Keratinocyte (primary cell): ENCODE data around the gene ADGRG2. TPM values are rescaled to one million over a fixed set of nuclear protein-coding genes. Genes with fewer than 3 reads are reported as not detected.

Experiments
- DNase-seq: peaks from one replicate; pipeline ENCODE4 v3.0.0-alpha.2; 2011; ENCODE audit warnings: low read depth, missing footprints, low spot score
- FAIRE-seq: peaks from 2 replicates; lab custom pipeline; 2011; peaks lifted over from hg19 to GRCh38; lab: Jason Lieb, UNC
- H2AFZ ChIP-seq: 2 replicates; pipeline ENCODE4 v1.6.0; 2012; ENCODE audit warnings: low read length, control low read depth, inconsistent platforms; ENCODE audit not compliant: control insufficient read depth
- H3K27ac ChIP-seq: 2 replicates; pipeline ENCODE4 v1.5.1; 2011; ENCODE audit warnings: low read length; ENCODE audit not compliant: control insufficient read depth, insufficient read depth
- H3K27me3 ChIP-seq: 3 replicates; pipeline ENCODE4 v1.6.0; 2011; ENCODE audit warnings: low read length; ENCODE audit not compliant: control insufficient read depth, insufficient read depth; ENCODE audit errors: extremely low read depth
- H3K36me3 ChIP-seq, 2 experiments: 2 replicates in 1 of 2; 3 replicates in 1 of 2; pipeline ENCODE4 v1.5.1; 2011; ENCODE audit warnings: low read length in 2 of 2, mild to moderate bottlenecking in 1 of 2; ENCODE audit not compliant: control insufficient read depth in 2 of 2, insufficient read depth in 2 of 2; ENCODE audit errors: extremely low read depth in 1 of 2
- H3K4me1 ChIP-seq: 3 replicates; pipeline ENCODE4 v1.5.1; 2011; ENCODE audit warnings: low read length; ENCODE audit not compliant: control insufficient read depth, insufficient read depth; ENCODE audit errors: extremely low read depth
- H3K4me2 ChIP-seq: 3 replicates; pipeline ENCODE4 v1.6.0; 2011; ENCODE audit warnings: low read depth, low read length; ENCODE audit not compliant: control insufficient read depth, insufficient read depth; ENCODE audit errors: extremely low read depth
- H3K4me3 ChIP-seq, 3 experiments: fragments of 200-600 bp in 1 of 3; sonication (generic) in 1 of 3; 2 replicates in 2 of 3; 3 replicates in 1 of 3; pipeline ENCODE4 v1.5.1; 2011 to 2016; ENCODE audit warnings: low read length in 3 of 3, mild to moderate bottlenecking in 3 of 3, control low read depth in 2 of 3, inconsistent platforms in 1 of 3, low read depth in 1 of 3, mixed read lengths in 1 of 3, mixed run types in 1 of 3, moderate library complexity in 1 of 3; ENCODE audit not compliant: control insufficient read depth in 2 of 3, insufficient read depth in 2 of 3; ENCODE audit errors: extremely low read depth in 1 of 3
- H3K79me2 ChIP-seq: 2 replicates; pipeline ENCODE4 v1.6.0; 2012; ENCODE audit warnings: low read length; ENCODE audit not compliant: control insufficient read depth, insufficient read depth
- H3K9ac ChIP-seq: 3 replicates; pipeline ENCODE4 v1.6.0; 2011; ENCODE audit warnings: low read length; ENCODE audit not compliant: control insufficient read depth, insufficient read depth; ENCODE audit errors: extremely low read depth
- H3K9me1 ChIP-seq: 3 replicates; pipeline ENCODE4 v1.6.0; 2011; ENCODE audit warnings: low read length; ENCODE audit not compliant: control insufficient read depth, insufficient read depth; ENCODE audit errors: extremely low read depth
- H3K9me3 ChIP-seq: 2 replicates; pipeline ENCODE4 v1.5.1; 2012; ENCODE audit warnings: low read depth, low read length; ENCODE audit not compliant: control insufficient read depth
- H4K20me1 ChIP-seq: 3 replicates; pipeline ENCODE4 v1.6.0; 2011; ENCODE audit warnings: low read length; ENCODE audit not compliant: control insufficient read depth, insufficient read depth; ENCODE audit errors: extremely low read depth
- CTCF ChIP-seq, 3 experiments: IDR thresholded peaks in 1 of 3; conservative IDR thresholded peaks in 1 of 3; optimal IDR thresholded peaks in 1 of 3; 2 replicates in 2 of 3; 3 replicates in 1 of 3; pipeline versions ENCODE3 to v1.5.1; 2011; ENCODE audit warnings: low read length in 3 of 3, mild to moderate bottlenecking in 3 of 3, moderate library complexity in 2 of 3, control low read depth in 1 of 3, inconsistent platforms in 1 of 3; ENCODE audit not compliant: insufficient read depth in 2 of 3; ENCODE audit errors: extremely low read depth in 1 of 3
- EZH2 ChIP-seq: IDR thresholded peaks from one replicate; pipeline ENCODE4 v1.6.1; 2012; ENCODE audit warnings: inconsistent platforms, mild to moderate bottlenecking, low read length, moderate library complexity
- dilution Hi-C: fragments of 300-500 bp; cut with MboI; formaldehyde crosslinking; loops from one replicate; pipeline ENCODE4 v1.7.0; 2020; ENCODE audit warnings: low sequenced_read_pairs; ENCODE audit not compliant: extremely low pct_ligation_motif_present
- polyA plus RNA-seq, 5 experiments: library from polyadenylated mRNA; depleted of rRNA in 3 of 5; stranded (reverse) in 3 of 5; stranded (forward) in 1 of 5; unstranded in 1 of 5; fragments of >200 nt; gene quantifications; 1 replicate in 1 of 5; 2 replicates in 3 of 5; 3 replicates in 1 of 5; pipeline versions ENCODE4 v1.2.1 to v1.2.3, GENCODE V29; 2011 to 2012; ENCODE audit warnings: missing spikeins in 2 of 5, low read depth in 1 of 5, low replicate concordance in 1 of 5

ADGRG2 gene
- polyA plus RNA-seq, 1 donor (not counting 4 experiments of a cell fraction or from before 2014, with no cell fraction given): 0.20 TPM

DNA sequence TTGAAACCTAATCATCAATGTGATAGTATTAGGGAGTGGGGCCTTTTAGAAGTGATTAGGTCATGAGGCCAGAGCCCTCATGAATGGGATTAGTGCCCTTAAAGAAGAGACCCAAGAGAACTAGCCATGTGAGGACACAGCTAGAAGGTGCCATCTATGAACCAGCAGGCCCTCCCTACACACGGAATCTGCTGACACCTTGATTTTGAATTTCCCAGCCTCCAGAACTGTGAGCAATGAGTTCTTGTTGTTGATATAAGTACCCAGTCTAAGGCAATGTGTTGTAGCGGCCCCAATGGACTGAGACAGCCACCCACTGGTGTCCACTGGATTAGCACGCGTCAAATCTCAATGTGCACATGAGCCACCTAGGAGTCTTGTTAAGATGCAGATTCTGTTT is 8.4 kb upstream of the ADGRG2 start:
- no peaks in the 10 kb centered on the region for H3K9me3 ChIP-seq
- no peak overlapping the region for H3K27ac ChIP-seq
- no peak overlapping the region for H3K9ac ChIP-seq
- no peaks in the 10 kb centered on the region for H3K9me1 ChIP-seq
- H3K4me2 ChIP-seq: no peak overlapping the region
- TF ChIP-seq EZH2: no peak
- no peak for TF ChIP-seq CTCF (optimal IDR thresholded peaks at IDR 0.05 in 1 of 3, IDR thresholded peaks at IDR 0.05 in 1 of 3, conservative IDR thresholded peaks at IDR 0.05 in 1 of 3; ENCODE audit: extremely low read depth in 1 of 3, insufficient read depth in 2 of 3, low read length in 3 of 3)
- no peaks in the 10 kb centered on the region for H4K20me1 ChIP-seq
- no peaks in the 10 kb centered on the region for H3K36me3 ChIP-seq
- no peak for FAIRE-seq
- H2AFZ ChIP-seq: no peak overlapping the region
- dilution Hi-C loops: no loop called here
- H3K4me1 ChIP-seq: no peaks in the 10 kb centered on the region
- DNase-seq: no peak
- H3K79me2 ChIP-seq: no peaks in the 10 kb centered on the region
- H3K4me3 ChIP-seq: no peak overlapping the region
- H3K27me3 ChIP-seq: no peaks in the 10 kb centered on the region

- H2AFZ ChIP-seq: no peak overlapping the region
- H3K4me3 ChIP-seq: no peak overlapping the region
- H3K9me1 ChIP-seq: no peaks in the 10 kb centered on the region
- no peaks in the 10 kb centered on the region for H4K20me1 ChIP-seq
- no peak overlapping the region for H3K27ac ChIP-seq
- H3K27me3 ChIP-seq: no peaks in the 10 kb centered on the region
- H3K36me3 ChIP-seq: no peaks in the 10 kb centered on the region
- no peak for DNase-seq
- TF ChIP-seq EZH2: no peak
- TF ChIP-seq CTCF (optimal IDR thresholded peaks at IDR 0.05 in 1 of 3, IDR thresholded peaks at IDR 0.05 in 1 of 3, conservative IDR thresholded peaks at IDR 0.05 in 1 of 3; ENCODE audit: extremely low read depth in 1 of 3, insufficient read depth in 2 of 3, low read length in 3 of 3): no peak
- no peak overlapping the region for H3K4me2 ChIP-seq
- dilution Hi-C loops: no loop called here
- FAIRE-seq: no peak
- H3K9ac ChIP-seq: no peak overlapping the region
- H3K4me1 ChIP-seq: no peaks in the 10 kb centered on the region
- no peaks in the 10 kb centered on the region for H3K79me2 ChIP-seq
- H3K9me3 ChIP-seq: no peaks in the 10 kb centered on the region
These were observed 7.4 kb upstream of the ADGRG2 start for GRCh38 chrX:19129694-19130093.
